CD4-positive, CD25-positive, alpha-beta regulatory T cell (primary cell): ENCODE results near the gene ZNF678. TPM values are rescaled to one million over a fixed set of nuclear protein-coding genes. Genes with fewer than 3 reads are reported as not detected.
"Not testable (repeated sequence)": the region's sequence is repeated elsewhere in the genome, so short reads cannot be mapped to it uniquely, and the experiment has no call there.

Experiments
- ATAC-seq, 2 donors: fragments of 150-1000 bp; cut with Tn5 transposase; one replicate each; pipeline ENCODE4 v1.10.0; 2021; ENCODE audit warnings: low read depth in 2 of 2, moderate number of reproducible peaks in 2 of 2, moderate library complexity in 1 of 2
- DNase-seq, 3 donors: peaks; one replicate each; pipeline versions ENCODE4 v3.0.0 to v3.0.0-alpha.2; 2012 to 2022; ENCODE audit warnings: mixed read lengths in 1 of 3
- H3K27ac ChIP-seq: one replicate; pipeline ENCODE4 v1.7.0; 2013; ENCODE audit warnings: mild to moderate bottlenecking, low read length; ENCODE audit not compliant: insufficient read depth, poor library complexity, severe bottlenecking
- H3K27me3 ChIP-seq: one replicate; pipeline ENCODE4 v1.7.0; 2013; ENCODE audit warnings: low read length; ENCODE audit not compliant: control insufficient read depth, insufficient read depth
- H3K36me3 ChIP-seq: one replicate; pipeline ENCODE4 v1.7.0; 2013; ENCODE audit warnings: mild to moderate bottlenecking, low read length, moderate library complexity; ENCODE audit not compliant: control insufficient read depth, insufficient read depth
- H3K4me1 ChIP-seq: 2 replicates; pipeline ENCODE4 v1.7.0; 2013; ENCODE audit warnings: mild to moderate bottlenecking, low read length; ENCODE audit not compliant: insufficient read depth, control insufficient read depth, poor library complexity, severe bottlenecking
- H3K4me3 ChIP-seq: one replicate; pipeline ENCODE4 v1.7.0; 2013; ENCODE audit warnings: low read depth, mild to moderate bottlenecking, low read length, moderate library complexity
- H3K9me3 ChIP-seq, 2 experiments: 1 replicate in 1 of 2; 2 replicates in 1 of 2; pipeline ENCODE4 v1.7.0; 2013; ENCODE audit warnings: low read length in 2 of 2, mild to moderate bottlenecking in 1 of 2, moderate library complexity in 1 of 2; ENCODE audit not compliant: control insufficient read depth in 2 of 2
- H3K27ac Mint-ChIP-seq, 3 donors: one replicate each; pipeline ENCODE4 v1.8.0; 2020 to 2022; ENCODE audit warnings: mild to moderate bottlenecking in 3 of 3, mixed read lengths in 3 of 3, moderate library complexity in 2 of 3
- H3K27me3 Mint-ChIP-seq: one replicate; pipeline ENCODE4 v1.8.0; 2022; ENCODE audit warnings: mild to moderate bottlenecking, mixed read lengths
- H3K36me3 Mint-ChIP-seq: one replicate; pipeline ENCODE4 v1.8.0; 2020; ENCODE audit warnings: mixed read lengths
- H3K4me1 Mint-ChIP-seq, 4 donors: one replicate each; pipeline ENCODE4 v1.8.0; 2020 to 2022; ENCODE audit warnings: mixed read lengths in 4 of 4, mild to moderate bottlenecking in 1 of 4
- H3K4me3 Mint-ChIP-seq, 4 donors: one replicate each; pipeline ENCODE4 v1.8.0; 2020 to 2022; ENCODE audit warnings: mild to moderate bottlenecking in 4 of 4, mixed read lengths in 4 of 4, moderate library complexity in 3 of 4
- H3K9me3 Mint-ChIP-seq, 7 donors: one replicate each; pipeline ENCODE4 v1.8.0; 2020 to 2022; ENCODE audit warnings: mixed read lengths in 7 of 7, mild to moderate bottlenecking in 3 of 7, moderate library complexity in 2 of 7
- polyA plus RNA-seq, 4 donors: library from polyadenylated mRNA; unstranded; fragments of 300-500 nt; fragmentation: Illumina TruSeq; gene quantifications; one replicate each; pipeline ENCODE4 v1.2.3, GENCODE V29; 2021
- total RNA-seq: library from RNA; stranded (reverse); gene quantifications from one replicate; pipeline ENCODE4 v1.2.3, GENCODE V29; 2022

Gene ZNF678
- total and polyA plus RNA-seq, 5 donors from 2014 or later = 2.4 to 9.9 (median 3.9) TPM

DNA sequence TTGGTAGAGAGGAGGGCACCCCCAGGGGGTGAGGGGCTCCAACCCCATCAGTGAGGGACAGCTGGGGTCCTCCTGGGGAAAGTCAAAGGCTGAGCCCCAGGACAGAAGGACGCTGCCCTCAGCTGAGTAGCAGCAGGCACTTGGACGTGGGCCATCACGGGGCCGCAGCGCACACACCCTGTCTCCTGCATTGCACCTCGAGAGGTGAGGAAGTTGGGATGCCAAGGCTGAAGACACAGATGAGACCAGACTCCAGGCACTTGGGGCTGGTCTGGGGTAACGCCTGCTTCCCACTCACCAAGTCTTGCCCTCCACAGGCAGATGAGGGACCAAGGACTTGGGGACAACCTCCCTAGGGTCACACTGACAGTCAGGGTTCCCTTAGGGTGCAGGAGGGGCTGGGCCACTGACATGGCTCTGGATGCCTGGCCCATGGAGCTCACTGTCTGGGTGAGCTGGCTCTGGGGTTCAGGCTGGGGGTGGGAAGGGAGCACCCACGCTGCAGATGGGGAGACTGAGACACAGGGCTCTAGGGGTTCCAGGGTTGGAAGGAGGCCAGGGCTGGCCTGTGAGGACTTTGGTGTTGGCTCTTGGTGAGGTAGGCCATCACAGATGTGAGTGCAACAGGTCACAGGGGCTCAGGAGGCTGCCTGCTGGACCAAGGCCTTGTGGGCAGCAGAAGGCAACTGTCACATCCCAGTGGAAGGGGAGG lies 16.6 kb upstream of the ZNF678 start:
- ATAC-seq (no peak), DNase-seq (no peak)
- Histone ChIP-seq H3K27me3 (no peaks in the 10 kb centered on the region), H3K4me1 (peaks cover 6% of the 10 kb centered on the region), H3K36me3 (no peaks in the 10 kb centered on the region), H3K9me3 (peaks cover 0 to 2% of the 10 kb centered on the region in 2 experiments), H3K27ac (no peak overlapping the region), H3K4me3 (no peak overlapping the region)
- Mint-ChIP-seq H3K4me3 (no peak overlapping the region), H3K9me3 (peaks cover 0 to 9% (median 4%) of the 10 kb centered on the region in 7 donors), H3K27ac (no peak overlapping the region), H3K27me3 (peaks cover 12% of the 10 kb centered on the region), H3K36me3 (peaks cover 3% of the 10 kb centered on the region), H3K4me1 (peaks cover 0 to 9% (median 0%) of the 10 kb centered on the region in 4 donors)

DNA sequence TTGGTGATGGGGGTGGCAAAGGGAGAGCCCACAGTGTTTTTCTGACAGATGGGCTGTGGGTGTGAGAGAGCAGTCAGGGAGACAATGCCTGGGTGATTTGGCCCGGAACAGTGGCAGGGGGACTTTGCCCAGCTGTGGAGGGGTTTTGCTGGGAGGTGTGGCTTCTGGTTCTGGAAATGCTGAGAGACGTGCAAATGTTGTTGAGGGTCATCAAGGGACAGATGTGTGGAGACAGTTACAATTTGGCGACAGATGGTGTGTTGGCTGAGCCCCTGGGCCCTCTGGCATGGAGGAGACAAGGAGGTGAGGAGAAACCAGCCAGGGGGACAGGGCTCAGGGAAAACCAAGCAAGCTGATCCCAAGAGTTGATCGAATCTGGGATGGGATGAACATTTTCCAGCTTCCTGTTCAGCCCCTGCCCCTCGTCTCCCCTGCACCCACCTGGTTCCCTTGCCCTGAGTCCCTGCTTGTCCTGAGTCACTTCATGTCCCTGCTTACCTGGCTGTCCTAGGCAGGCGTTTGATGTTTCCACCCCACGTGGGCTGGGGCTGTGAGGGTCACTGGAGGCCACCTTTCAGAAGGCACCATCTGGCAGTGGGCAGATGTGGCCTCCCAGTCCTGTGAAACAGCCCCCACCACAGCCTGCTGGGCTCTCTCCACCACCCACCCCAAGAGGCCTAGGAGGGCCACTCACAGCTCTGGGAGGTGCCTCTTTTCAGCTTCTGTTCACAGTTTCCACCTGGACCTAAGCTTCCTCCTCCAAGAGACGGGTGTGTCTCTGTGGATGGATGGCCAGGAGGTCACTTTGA lies 15.8 kb upstream of the ZNF678 start:
- no peaks in the 10 kb centered on the region for H3K36me3 ChIP-seq
- Mint-ChIP-seq H3K36me3 (peaks cover 5% of the 10 kb centered on the region), H3K4me3 (peak overlapping the region in 1 of 4 donors; percentile 38), H3K9me3 (peaks cover 0 to 16% (median 6%) of the 10 kb centered on the region in 7 donors), H3K27me3 (peaks cover 14% of the 10 kb centered on the region), H3K27ac (no peak overlapping the region), H3K4me1 (peaks cover 0 to 9% (median 0%) of the 10 kb centered on the region in 4 donors)
- H3K9me3 ChIP-seq = peaks cover 0 to 4% of the 10 kb centered on the region in 2 experiments
- no peak overlapping the region for H3K27ac ChIP-seq
- peaks cover 6% of the 10 kb centered on the region for H3K4me1 ChIP-seq
- ATAC-seq (no peak), DNase-seq (no peak)
- no peaks in the 10 kb centered on the region for H3K27me3 ChIP-seq
- no peak overlapping the region for H3K4me3 ChIP-seq

- Histone ChIP-seq H3K9me3 (peaks cover 0 to 4% of the 10 kb centered on the region in 2 experiments), H3K4me3 (no peak overlapping the region), H3K36me3 (no peaks in the 10 kb centered on the region), H3K27ac (no peak overlapping the region), H3K4me1 (peaks cover under 1% of the 10 kb centered on the region), H3K27me3 (no peaks in the 10 kb centered on the region)
- Mint-ChIP-seq H3K9me3 (peaks cover 0 to 19% (median 9%) of the 10 kb centered on the region in 7 donors), H3K36me3 (peaks cover 6% of the 10 kb centered on the region), H3K27me3 (peaks cover 17% of the 10 kb centered on the region), H3K4me3 (no peak overlapping the region), H3K27ac (no peak overlapping the region), H3K4me1 (peaks cover 0 to 4% (median 0%) of the 10 kb centered on the region in 4 donors)
- ATAC-seq = no peak
- DNase-seq = no peak
Measured at GRCh38 chr1:227548119-227548397, 15.3 kb upstream of the ZNF678 start.

GRCh38 chr1:227548448-227548847 lies 14.9 kb upstream of the ZNF678 start:
- Histone ChIP-seq H3K9me3 (peaks cover 0 to 4% of the 10 kb centered on the region in 2 experiments), H3K27me3 (no peaks in the 10 kb centered on the region), H3K4me1 (no peaks in the 10 kb centered on the region), H3K36me3 (no peaks in the 10 kb centered on the region), H3K4me3 (no peak overlapping the region), H3K27ac (no peak overlapping the region)
- H3K9me3 Mint-ChIP-seq = peaks cover 0 to 19% (median 9%) of the 10 kb centered on the region in 7 donors
- DNase-seq (no peak), ATAC-seq (no peak)
- no peak overlapping the region for H3K4me3 Mint-ChIP-seq
- no peak overlapping the region for H3K27ac Mint-ChIP-seq
- H3K36me3 Mint-ChIP-seq = peaks cover 6% of the 10 kb centered on the region
- peaks cover 0 to under 1% (median 0%) of the 10 kb centered on the region in 4 donors for H3K4me1 Mint-ChIP-seq
- peaks cover 19% of the 10 kb centered on the region for H3K27me3 Mint-ChIP-seq

DNA sequence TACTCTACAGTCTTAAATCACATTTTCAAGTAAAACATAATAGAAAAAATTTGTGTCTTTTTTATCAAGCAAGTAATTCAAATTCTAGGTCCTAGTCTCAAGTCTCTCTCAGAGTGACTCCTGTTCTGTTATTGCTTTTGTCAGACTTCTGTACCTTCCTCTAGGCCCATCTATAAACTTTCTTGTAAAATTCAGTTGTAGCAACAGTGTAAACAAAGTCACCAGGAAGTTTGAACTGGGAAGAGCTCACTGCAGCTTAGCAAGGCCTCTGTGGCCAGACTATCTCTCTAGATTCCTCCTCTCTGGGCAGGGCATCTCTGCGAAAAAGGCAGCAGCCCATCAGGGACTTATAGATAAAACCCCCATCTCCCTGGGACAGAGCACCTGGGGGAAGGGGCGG lies 13.5 kb upstream of the ZNF678 start:
- H3K4me3 ChIP-seq = no peak overlapping the region
- H3K4me1 ChIP-seq = no peaks in the 10 kb centered on the region
- no peak for ATAC-seq
- no peak for DNase-seq
- Mint-ChIP-seq H3K27ac (no peak overlapping the region), H3K9me3 (peaks cover 0 to 22% (median 11%) of the 10 kb centered on the region in 7 donors), H3K27me3 (peaks cover 19% of the 10 kb centered on the region), H3K4me3 (no peak overlapping the region), H3K4me1 (no peaks in the 10 kb centered on the region), H3K36me3 (peaks cover 6% of the 10 kb centered on the region)
- H3K9me3 ChIP-seq = peaks cover 0 to 4% of the 10 kb centered on the region in 2 experiments
- H3K27me3 ChIP-seq = no peaks in the 10 kb centered on the region
- H3K36me3 ChIP-seq = no peaks in the 10 kb centered on the region
- H3K27ac ChIP-seq = no peak overlapping the region

DNA sequence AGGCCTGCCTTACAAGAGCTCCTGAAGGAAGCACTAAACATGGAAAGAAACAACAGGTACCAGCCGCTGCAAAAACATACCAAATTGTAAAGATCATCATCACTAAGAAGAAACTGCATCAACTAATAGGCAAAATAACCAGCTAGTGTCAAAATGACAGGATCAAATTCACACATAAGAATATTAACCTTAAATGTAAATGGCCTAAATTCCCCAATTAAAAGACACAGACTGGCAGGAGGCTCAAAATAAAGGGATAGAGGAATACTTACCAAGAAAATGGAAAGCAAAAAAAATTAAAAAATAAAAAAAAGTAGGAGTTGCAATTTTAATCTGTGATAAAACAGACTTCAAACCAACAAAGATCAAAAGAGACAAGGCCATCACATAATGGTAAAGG lies 11.5 kb upstream of the ZNF678 start:
- not testable (repeated sequence) for H3K27ac Mint-ChIP-seq, H3K4me1 ChIP-seq, H3K27ac ChIP-seq, H3K27me3 ChIP-seq, ATAC-seq, H3K4me3 Mint-ChIP-seq, DNase-seq, H3K36me3 Mint-ChIP-seq, H3K4me3 ChIP-seq, H3K36me3 ChIP-seq, H3K9me3 ChIP-seq, H3K4me1 Mint-ChIP-seq
- Mint-ChIP-seq H3K27me3 (peaks cover 24% of the 10 kb centered on the region), H3K9me3 (peaks cover 0 to 22% (median 11%) of the 10 kb centered on the region in 7 donors)

GRCh38 chr1:227556288-227556687 lies 7.1 kb upstream of the ZNF678 start:
- peaks cover 46% of the 10 kb centered on the region for H3K27me3 Mint-ChIP-seq
- Histone ChIP-seq H3K9me3 (peaks cover 0 to 4% of the 10 kb centered on the region in 2 experiments), H3K27me3 (peaks cover 2% of the 10 kb centered on the region), H3K27ac (no peak overlapping the region), H3K36me3 (no peaks in the 10 kb centered on the region), H3K4me3 (no peak overlapping the region), H3K4me1 (no peaks in the 10 kb centered on the region)
- H3K4me3 Mint-ChIP-seq = no peak overlapping the region
- no peak for ATAC-seq
- DNase-seq = no peak
- H3K9me3 Mint-ChIP-seq = peaks cover 0 to 17% (median 9%) of the 10 kb centered on the region in 7 donors
- H3K27ac Mint-ChIP-seq = no peak overlapping the region
- peaks cover 3% of the 10 kb centered on the region for H3K36me3 Mint-ChIP-seq
- peaks cover 0 to 12% (median 1%) of the 10 kb centered on the region in 4 donors for H3K4me1 Mint-ChIP-seq
